ENCODE measurements around the gene CFTR. TPM values are rescaled to one million over a fixed set of nuclear protein-coding genes. Genes with fewer than 3 reads are reported as not detected.

The CFTR gene
- total RNA-seq, 2 experiments from 2014 or later: not detected

DNA sequence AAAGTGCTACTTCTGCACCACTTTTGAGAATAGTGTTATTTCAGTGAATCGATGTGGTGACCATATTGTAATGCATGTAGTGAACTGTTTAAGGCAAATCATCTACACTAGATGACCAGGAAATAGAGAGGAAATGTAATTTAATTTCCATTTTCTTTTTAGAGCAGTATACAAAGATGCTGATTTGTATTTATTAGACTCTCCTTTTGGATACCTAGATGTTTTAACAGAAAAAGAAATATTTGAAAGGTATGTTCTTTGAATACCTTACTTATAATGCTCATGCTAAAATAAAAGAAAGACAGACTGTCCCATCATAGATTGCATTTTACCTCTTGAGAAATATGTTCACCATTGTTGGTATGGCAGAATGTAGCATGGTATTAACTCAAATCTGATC is 110.4 kb downstream of the CFTR start:
- Mint-ChIP-seq H3K4me1 (no peaks in the 10 kb centered on the region), H3K27ac (no peak overlapping the region), H3K9me3 (no peaks in the 10 kb centered on the region), H3K27me3 (no peaks in the 10 kb centered on the region), H3K4me3 (no peak overlapping the region), H3K36me3 (no peaks in the 10 kb centered on the region)
- no peak for DNase-seq

DNA sequence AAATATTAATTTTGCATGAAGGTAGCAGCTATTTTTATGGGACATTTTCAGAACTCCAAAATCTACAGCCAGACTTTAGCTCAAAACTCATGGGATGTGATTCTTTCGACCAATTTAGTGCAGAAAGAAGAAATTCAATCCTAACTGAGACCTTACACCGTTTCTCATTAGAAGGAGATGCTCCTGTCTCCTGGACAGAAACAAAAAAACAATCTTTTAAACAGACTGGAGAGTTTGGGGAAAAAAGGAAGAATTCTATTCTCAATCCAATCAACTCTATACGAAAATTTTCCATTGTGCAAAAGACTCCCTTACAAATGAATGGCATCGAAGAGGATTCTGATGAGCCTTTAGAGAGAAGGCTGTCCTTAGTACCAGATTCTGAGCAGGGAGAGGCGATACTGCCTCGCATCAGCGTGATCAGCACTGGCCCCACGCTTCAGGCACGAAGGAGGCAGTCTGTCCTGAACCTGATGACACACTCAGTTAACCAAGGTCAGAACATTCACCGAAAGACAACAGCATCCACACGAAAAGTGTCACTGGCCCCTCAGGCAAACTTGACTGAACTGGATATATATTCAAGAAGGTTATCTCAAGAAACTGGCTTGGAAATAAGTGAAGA is 112.3 kb downstream of the CFTR start:
- Mint-ChIP-seq H3K4me3 (no peak overlapping the region), H3K27me3 (no peaks in the 10 kb centered on the region), H3K4me1 (no peaks in the 10 kb centered on the region), H3K36me3 (no peaks in the 10 kb centered on the region), H3K27ac (no peak overlapping the region), H3K9me3 (no peaks in the 10 kb centered on the region)
- DNase-seq: no peak

DNA sequence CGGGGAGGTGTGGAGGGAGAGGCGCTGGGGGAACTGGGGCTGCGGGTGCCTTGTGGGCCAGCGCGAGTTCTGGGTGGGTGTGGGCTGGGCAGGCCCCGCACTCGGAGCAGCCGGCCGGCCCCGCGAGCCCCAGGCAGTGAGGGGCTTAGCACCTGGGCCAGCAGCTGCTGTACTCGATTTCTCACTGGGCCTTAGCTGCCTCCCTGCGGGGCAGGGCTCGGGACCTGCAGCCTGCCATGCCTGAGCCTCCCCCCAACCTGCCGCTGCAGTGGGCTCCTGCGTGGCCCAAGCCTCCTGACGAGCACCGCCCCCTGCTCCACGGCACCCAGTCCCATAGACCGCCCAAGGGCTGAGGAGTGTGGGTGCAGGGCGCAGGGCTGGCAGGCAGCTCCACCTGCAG is 116.3 kb downstream of the CFTR start:
- H3K4me1 Mint-ChIP-seq: no peaks in the 10 kb centered on the region
- H3K9me3 Mint-ChIP-seq: no peaks in the 10 kb centered on the region
- no peak overlapping the region for H3K4me3 Mint-ChIP-seq
- H3K27ac Mint-ChIP-seq: no peak overlapping the region
- no peaks in the 10 kb centered on the region for H3K27me3 Mint-ChIP-seq
- no peak for DNase-seq
- H3K36me3 Mint-ChIP-seq: no peaks in the 10 kb centered on the region

DNA sequence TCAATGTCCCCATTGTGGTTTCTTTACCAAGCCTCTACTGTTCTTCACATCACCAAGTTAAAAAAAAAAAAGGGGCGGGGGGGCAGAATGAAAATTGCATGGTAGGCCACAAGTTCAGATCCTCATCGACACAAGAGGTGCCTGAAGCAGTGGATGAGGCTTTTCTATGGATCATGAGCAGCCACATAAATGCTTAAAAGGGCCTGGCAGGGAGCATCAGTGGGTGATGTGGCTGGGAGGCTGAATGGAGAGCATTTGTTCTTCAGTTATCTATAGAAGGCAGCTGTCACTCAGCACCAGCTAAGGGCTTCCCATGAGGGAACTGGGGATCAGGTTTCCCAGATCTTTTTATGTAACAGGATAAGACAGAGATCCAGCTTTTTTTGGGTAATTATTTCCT is 117.9 kb downstream of the CFTR start:
- Mint-ChIP-seq H3K9me3 (no peaks in the 10 kb centered on the region), H3K27me3 (no peaks in the 10 kb centered on the region), H3K27ac (no peak overlapping the region), H3K4me3 (no peak overlapping the region), H3K4me1 (no peaks in the 10 kb centered on the region), H3K36me3 (no peaks in the 10 kb centered on the region)
- DNase-seq: no peak

DNA sequence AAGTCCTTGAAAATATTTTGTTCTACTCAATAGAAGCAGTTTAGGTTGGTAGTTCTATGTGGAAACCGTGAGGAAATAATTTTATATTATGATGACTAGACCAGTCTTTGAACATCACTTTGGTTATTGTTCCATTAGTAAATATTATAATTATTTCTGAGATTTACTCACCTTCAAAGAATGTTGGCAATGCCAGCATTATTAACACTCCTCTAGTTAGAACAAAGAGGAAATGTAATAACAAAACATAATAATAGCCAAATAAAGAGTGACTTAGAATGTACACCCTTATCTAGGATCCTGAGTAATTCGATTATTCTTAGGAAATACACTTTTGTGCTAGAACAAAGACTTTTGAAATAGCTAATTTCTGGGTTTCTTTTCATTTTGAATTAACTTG is 121.1 kb downstream of the CFTR start:
- H3K27me3 Mint-ChIP-seq: no peaks in the 10 kb centered on the region
- no peaks in the 10 kb centered on the region for H3K4me1 Mint-ChIP-seq
- no peak overlapping the region for H3K27ac Mint-ChIP-seq
- no peak overlapping the region for H3K4me3 Mint-ChIP-seq
- no peaks in the 10 kb centered on the region for H3K9me3 Mint-ChIP-seq
- DNase-seq: no peak
- no peaks in the 10 kb centered on the region for H3K36me3 Mint-ChIP-seq

DNA sequence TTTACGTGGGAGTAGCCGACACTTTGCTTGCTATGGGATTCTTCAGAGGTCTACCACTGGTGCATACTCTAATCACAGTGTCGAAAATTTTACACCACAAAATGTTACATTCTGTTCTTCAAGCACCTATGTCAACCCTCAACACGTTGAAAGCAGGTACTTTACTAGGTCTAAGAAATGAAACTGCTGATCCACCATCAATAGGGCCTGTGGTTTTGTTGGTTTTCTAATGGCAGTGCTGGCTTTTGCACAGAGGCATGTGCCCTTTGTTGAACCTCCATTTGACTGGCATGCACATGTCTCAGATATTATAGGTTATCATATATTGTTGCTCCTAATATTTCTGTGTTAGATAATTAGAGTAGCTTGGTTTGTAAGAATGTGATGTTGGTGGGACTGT is 123.8 kb downstream of the CFTR start:
- DNase-seq: no peak
- Mint-ChIP-seq H3K4me3 (no peak overlapping the region), H3K36me3 (no peaks in the 10 kb centered on the region), H3K27me3 (no peaks in the 10 kb centered on the region), H3K27ac (no peak overlapping the region), H3K9me3 (no peaks in the 10 kb centered on the region), H3K4me1 (no peaks in the 10 kb centered on the region)

DNA sequence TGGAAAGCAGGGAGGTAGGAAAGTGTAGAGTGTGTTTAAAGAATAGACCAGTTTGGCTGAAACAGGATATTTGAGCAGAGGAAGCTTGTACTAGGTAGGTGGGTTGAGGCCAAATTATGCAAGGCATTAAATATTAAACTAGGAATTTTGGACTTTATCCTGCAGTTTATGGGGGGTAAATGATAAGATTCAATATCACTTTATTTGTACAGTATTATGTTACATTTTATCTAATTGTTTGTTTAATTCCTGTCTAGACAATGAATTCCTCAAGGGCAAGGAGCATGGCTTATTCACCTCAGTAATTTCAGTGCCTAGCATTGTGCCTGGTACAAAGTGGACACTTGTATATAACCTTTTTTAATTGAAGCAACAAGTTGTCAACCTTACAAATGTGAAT is 125.9 kb downstream of the CFTR start:
- H3K9me3 Mint-ChIP-seq: no peaks in the 10 kb centered on the region
- no peak overlapping the region for H3K27ac Mint-ChIP-seq
- DNase-seq: no peak
- no peaks in the 10 kb centered on the region for H3K27me3 Mint-ChIP-seq
- no peaks in the 10 kb centered on the region for H3K36me3 Mint-ChIP-seq
- no peak overlapping the region for H3K4me3 Mint-ChIP-seq
- H3K4me1 Mint-ChIP-seq: no peaks in the 10 kb centered on the region

DNA sequence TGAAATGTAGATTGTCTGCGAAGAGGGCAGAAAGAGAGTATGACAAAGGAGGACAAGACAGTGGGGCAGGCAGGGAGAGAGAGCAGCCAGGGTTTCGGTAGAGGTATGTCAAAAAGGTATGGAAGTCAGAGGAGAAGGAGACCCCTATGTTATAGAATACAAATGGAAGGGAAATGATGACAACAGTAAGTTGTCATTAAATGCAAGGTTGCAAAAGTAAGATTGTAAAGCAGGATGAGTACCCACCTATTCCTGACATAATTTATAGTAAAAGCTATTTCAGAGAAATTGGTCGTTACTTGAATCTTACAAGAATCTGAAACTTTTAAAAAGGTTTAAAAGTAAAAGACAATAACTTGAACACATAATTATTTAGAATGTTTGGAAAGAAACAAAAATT is 126.3 kb downstream of the CFTR start:
- Mint-ChIP-seq H3K9me3 (no peaks in the 10 kb centered on the region), H3K27ac (no peak overlapping the region), H3K27me3 (no peaks in the 10 kb centered on the region), H3K4me1 (no peaks in the 10 kb centered on the region), H3K4me3 (no peak overlapping the region), H3K36me3 (no peaks in the 10 kb centered on the region)
- DNase-seq: no peak

DNA sequence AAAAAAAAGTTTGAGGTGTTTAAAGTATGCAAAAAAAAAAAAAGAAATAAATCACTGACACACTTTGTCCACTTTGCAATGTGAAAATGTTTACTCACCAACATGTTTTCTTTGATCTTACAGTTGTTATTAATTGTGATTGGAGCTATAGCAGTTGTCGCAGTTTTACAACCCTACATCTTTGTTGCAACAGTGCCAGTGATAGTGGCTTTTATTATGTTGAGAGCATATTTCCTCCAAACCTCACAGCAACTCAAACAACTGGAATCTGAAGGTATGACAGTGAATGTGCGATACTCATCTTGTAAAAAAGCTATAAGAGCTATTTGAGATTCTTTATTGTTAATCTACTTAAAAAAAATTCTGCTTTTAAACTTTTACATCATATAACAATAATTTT is 130.6 kb downstream of the CFTR start:
- Mint-ChIP-seq H3K36me3 (no peaks in the 10 kb centered on the region), H3K9me3 (no peaks in the 10 kb centered on the region), H3K4me3 (no peak overlapping the region), H3K27me3 (no peaks in the 10 kb centered on the region), H3K27ac (no peak overlapping the region), H3K4me1 (no peaks in the 10 kb centered on the region)
- DNase-seq: no peak

DNA sequence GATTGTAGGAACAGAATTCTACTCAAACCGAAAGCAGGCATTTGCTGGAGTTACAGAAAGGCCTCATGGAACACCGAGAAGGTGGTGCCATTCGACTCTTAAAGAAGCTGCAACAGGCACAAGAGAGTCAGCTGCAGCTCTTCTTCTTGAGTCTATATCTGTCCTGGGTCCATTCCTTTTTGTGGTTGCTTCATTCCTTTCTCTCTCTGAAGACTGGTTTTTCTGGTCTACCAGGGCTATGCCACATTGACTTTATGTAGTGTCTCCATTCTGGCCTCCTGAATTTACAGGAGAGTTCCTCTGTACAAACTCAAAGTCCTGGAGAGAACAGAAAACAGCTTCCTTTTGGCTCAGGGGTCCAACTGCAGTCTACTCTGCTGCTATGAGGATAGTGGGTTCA is 132.8 kb downstream of the CFTR start:
- no peaks in the 10 kb centered on the region for H3K9me3 Mint-ChIP-seq

DNA sequence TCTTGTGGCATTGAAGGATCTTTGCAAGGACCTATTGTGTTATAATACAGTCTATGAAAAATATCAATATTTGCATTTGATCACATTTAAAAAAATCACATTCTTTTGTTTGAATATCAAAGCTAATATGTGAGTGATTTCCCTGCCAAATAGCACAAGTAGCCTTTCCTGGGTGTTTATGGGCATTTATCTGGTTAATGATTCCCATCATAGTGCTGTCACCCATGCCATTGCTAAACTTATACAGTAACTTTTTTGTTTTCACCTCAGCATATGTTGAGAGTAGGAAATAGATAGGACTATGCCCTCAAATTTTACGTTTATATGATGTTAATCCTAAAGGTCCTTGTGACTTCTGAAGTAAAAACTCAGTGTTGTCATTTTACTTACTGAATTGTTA is 136.9 kb downstream of the CFTR start:
- no peak for DNase-seq
- Mint-ChIP-seq H3K4me3 (no peak overlapping the region), H3K36me3 (no peaks in the 10 kb centered on the region), H3K4me1 (no peaks in the 10 kb centered on the region), H3K27ac (no peak overlapping the region), H3K9me3 (peaks cover 3% of the 10 kb centered on the region), H3K27me3 (no peaks in the 10 kb centered on the region)

More for the DNA sequence above, 132.8 kb downstream of the CFTR start:
- DNase-seq: no peak
- no peak overlapping the region for H3K4me3 Mint-ChIP-seq
- H3K36me3 Mint-ChIP-seq: no peaks in the 10 kb centered on the region
- no peaks in the 10 kb centered on the region for H3K27me3 Mint-ChIP-seq
- H3K4me1 Mint-ChIP-seq: no peaks in the 10 kb centered on the region
- H3K27ac Mint-ChIP-seq: no peak overlapping the region

DNA sequence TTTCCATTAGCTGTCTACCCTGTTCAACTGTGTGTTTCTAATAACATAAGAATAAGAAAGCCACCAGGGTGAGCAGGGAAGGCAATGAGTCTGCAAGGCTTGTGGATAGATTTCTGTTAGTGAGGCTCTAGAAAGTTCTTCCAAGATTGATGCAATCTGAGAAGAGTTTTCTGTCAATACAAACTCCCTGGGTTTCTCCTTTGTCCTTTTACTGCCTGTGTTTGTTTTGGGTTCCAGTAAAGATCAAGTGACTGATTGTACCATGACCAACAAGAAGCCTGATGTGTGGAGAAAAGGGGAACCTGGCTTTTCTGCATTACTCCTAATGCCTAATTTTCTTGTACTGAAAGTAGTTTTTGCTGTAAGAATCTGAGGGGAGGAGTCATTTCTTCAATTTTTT is 139.9 kb downstream of the CFTR start:
- Mint-ChIP-seq H3K27ac (no peak overlapping the region), H3K27me3 (no peaks in the 10 kb centered on the region)

DNA sequence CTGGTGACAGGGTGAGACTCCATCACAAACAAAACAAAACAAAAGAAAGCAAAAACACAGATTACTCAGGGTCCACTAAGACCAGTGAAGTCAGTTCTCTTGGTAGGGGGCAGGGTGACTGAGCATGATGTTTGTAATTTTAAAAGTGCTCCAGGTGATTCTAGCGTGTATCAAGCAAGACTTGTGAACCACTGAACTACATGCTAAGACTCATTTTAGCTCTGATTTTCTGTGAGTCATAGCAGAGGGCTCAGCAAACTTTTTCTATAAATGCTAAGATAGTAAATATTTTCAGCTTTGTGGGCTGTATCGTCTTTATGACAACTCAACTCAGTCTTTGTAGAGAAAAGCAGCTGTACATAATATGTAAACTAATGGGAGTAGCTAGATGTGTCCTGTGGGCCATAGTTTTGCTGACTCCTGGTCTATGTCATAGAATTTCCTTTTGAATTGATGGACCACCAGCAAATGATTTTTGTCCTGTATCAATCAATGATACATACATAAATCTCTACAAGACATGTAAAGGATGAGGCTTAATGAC is 141.3 kb downstream of the CFTR start:
- H3K4me3 Mint-ChIP-seq: no peak overlapping the region
- H3K9me3 Mint-ChIP-seq: peaks cover 3% of the 10 kb centered on the region
- DNase-seq: no peak
- no peaks in the 10 kb centered on the region for H3K4me1 Mint-ChIP-seq
- no peaks in the 10 kb centered on the region for H3K27me3 Mint-ChIP-seq
- no peaks in the 10 kb centered on the region for H3K36me3 Mint-ChIP-seq
- no peak overlapping the region for H3K27ac Mint-ChIP-seq

More for the DNA sequence above, 139.9 kb downstream of the CFTR start:
- no peaks in the 10 kb centered on the region for H3K36me3 Mint-ChIP-seq
- H3K4me1 Mint-ChIP-seq: no peaks in the 10 kb centered on the region
- H3K4me3 Mint-ChIP-seq: no peak overlapping the region
- DNase-seq: no peak
- H3K9me3 Mint-ChIP-seq: peaks cover 3% of the 10 kb centered on the region

DNA sequence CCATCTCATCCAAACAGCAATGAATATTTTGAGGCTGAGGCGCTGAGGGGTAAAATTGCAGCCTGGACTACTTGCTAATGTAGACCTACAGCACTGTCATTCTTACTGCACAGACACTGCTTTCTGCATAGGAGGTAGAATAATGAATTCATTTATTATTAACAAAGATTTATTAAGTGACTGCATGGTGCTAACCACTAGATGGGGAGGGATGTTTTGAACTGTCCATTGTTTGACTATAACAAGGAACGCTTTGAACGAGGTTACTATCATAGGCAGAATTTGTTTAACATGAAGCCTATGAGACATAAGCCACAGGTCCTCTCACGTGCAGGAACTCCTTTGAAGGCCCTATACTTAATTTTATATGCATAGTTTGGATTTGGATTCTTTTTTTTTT is 143.8 kb downstream of the CFTR start:
- Mint-ChIP-seq H3K27me3 (no peaks in the 10 kb centered on the region), H3K4me1 (no peaks in the 10 kb centered on the region)

DNA sequence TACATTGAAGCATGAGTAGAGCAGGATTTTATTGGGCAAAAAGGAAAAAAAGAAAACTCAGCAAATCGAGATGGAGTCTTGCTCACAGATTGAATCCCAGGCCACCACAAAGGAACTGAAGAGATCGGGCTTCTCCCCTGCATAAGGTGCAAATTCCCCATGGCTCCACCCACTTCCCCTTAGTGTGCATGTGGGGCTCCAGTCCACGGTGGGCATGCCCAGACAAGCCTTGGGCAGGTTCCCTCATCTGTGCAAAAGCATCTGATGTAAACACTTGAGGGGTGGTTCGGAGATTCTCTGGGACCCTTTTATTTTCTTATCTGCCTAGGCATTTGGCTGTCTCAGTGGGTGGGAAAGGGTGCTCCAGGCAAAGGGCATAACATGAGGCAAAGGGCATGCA is 150.7 kb downstream of the CFTR start:
- H3K27ac Mint-ChIP-seq: no peak overlapping the region

More for the DNA sequence above, 143.8 kb downstream of the CFTR start:
- peaks cover 2% of the 10 kb centered on the region for H3K9me3 Mint-ChIP-seq
- no peak overlapping the region for H3K27ac Mint-ChIP-seq
- no peaks in the 10 kb centered on the region for H3K36me3 Mint-ChIP-seq
- no peak overlapping the region for H3K4me3 Mint-ChIP-seq
- DNase-seq: no peak

DNA sequence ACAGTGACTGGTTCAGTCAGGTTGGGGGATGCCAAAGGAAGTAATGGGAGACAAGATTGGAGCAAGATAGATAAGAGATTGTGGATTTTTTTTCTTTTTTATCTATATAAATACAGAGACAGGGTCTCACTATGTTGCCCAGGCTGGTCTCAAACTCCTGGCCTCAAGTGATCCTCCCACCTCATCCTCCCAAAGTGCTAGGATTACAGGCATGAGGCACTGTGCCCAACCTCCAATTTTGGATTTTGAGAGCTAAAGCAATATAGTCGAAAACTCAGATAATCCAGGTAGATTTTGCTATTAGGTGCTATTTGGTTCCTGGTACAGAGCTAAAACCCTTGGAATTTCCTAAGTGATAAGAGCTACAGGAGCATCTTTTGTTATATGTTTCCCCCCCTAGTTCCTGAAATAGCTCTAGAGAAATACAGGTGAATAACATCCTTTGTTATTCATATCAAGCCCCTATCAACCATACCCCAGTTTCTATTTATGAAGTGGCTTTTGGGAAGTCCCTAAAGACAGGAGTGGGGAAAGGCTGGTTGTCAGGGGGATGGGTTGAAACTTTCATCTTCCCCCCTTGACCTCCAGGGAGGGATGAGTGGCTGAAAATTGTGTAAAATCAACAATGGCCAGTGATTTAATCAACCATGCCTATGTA is 151.2 kb downstream of the CFTR start:
- H3K27me3 Mint-ChIP-seq: no peaks in the 10 kb centered on the region

More for the DNA sequence above, 150.7 kb downstream of the CFTR start:
- H3K27me3 Mint-ChIP-seq: no peaks in the 10 kb centered on the region
- peaks cover 2% of the 10 kb centered on the region for H3K9me3 Mint-ChIP-seq
- H3K4me3 Mint-ChIP-seq: no peak overlapping the region
- no peak for DNase-seq
- no peaks in the 10 kb centered on the region for H3K4me1 Mint-ChIP-seq
- no peaks in the 10 kb centered on the region for H3K36me3 Mint-ChIP-seq

More for the DNA sequence above, 151.2 kb downstream of the CFTR start:
- no peak for DNase-seq
- Mint-ChIP-seq H3K4me1 (no peaks in the 10 kb centered on the region), H3K9me3 (peaks cover 2% of the 10 kb centered on the region), H3K36me3 (no peaks in the 10 kb centered on the region), H3K27ac (no peak overlapping the region), H3K4me3 (no peak overlapping the region)
